ENCODE data around the gene ATP8A1.

Gene ATP8A1

DNA sequence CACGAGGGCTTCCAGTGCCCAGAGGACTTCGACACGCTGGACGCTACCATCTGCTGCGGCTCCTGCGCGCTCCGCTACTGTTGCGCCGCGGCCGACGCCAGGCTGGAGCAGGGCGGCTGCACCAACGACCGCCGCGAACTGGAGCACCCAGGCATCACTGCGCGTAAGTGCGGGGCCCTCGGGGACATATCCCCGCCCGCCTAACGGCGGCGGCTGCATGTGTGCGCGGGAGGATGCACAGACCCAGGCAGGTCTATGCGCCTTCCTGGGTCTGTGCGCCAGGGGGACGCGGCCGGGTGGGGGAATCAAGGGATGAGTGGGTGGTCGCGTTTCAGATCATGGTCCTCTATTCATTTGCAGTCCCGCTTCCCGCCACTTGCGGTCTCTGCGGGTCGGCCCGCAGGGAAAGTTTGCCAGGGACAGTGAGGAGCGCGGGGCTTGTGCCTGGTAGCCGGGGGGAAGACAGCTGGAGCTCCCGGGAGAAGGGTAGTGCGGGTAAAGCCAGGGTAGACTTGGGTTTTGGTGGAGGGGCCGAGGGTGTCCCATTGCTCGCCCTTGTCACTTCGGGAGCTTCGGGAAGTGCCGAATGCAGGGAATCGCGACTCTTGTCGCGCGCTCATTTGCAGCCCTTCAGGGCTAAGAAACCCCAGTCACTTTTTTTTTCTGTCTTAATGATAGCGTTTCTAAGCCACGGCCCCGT lies 258.6 kb downstream of the ATP8A1 start:
- TF ChIP-seq, protein P1, sequence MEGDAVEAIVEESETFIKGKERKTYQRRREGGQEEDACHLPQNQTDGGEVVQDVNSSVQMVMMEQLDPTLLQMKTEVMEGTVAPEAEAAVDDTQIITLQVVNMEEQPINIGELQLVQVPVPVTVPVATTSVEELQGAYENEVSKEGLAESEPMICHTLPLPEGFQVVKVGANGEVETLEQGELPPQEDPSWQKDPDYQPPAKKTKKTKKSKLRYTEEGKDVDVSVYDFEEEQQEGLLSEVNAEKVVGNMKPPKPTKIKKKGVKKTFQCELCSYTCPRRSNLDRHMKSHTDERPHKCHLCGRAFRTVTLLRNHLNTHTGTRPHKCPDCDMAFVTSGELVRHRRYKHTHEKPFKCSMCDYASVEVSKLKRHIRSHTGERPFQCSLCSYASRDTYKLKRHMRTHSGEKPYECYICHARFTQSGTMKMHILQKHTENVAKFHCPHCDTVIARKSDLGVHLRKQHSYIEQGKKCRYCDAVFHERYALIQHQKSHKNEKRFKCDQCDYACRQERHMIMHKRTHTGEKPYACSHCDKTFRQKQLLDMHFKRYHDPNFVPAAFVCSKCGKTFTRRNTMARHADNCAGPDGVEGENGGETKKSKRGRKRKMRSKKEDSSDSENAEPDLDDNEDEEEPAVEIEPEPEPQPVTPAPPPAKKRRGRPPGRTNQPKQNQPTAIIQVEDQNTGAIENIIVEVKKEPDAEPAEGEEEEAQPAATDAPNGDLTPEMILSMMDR (IDR thresholded peaks at IDR 0.05; ENCODE audit: extremely low read depth, missing control alignments) = no peak
- peak; percentile 32 for DNase-seq (ENCODE audit: low spot score)

DNA sequence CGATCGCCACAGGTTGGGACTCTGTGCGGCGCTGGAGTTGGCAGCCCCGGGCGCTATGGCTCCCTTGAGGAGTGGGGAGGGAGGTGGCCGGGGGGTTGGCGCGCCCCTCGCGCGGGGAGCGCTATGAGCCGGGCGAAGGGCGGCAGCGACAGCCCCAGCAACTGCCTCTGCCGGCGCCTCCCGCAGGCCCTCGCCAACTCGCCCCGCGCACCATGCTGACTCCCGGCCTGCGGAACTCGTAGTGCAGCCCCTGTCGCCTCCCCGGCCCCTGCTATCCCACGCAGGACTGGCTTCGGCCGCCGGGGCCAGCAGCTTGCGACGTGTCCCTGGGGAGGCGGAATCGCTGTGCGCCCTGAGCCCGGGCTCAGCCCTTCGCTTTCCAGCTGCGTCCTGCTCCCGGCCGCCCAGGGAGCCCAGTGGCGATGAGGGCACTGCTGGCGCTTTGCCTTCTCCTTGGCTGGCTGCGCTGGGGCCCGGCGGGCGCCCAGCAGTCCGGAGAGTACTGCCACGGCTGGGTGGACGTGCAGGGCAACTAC lies 259.2 kb downstream of the ATP8A1 start:
- peak; percentile 51 for DNase-seq (ENCODE audit: low spot score)
- TF ChIP-seq, protein P1 (IDR thresholded peaks at IDR 0.05; ENCODE audit: extremely low read depth, missing control alignments) = no peak

DNA sequence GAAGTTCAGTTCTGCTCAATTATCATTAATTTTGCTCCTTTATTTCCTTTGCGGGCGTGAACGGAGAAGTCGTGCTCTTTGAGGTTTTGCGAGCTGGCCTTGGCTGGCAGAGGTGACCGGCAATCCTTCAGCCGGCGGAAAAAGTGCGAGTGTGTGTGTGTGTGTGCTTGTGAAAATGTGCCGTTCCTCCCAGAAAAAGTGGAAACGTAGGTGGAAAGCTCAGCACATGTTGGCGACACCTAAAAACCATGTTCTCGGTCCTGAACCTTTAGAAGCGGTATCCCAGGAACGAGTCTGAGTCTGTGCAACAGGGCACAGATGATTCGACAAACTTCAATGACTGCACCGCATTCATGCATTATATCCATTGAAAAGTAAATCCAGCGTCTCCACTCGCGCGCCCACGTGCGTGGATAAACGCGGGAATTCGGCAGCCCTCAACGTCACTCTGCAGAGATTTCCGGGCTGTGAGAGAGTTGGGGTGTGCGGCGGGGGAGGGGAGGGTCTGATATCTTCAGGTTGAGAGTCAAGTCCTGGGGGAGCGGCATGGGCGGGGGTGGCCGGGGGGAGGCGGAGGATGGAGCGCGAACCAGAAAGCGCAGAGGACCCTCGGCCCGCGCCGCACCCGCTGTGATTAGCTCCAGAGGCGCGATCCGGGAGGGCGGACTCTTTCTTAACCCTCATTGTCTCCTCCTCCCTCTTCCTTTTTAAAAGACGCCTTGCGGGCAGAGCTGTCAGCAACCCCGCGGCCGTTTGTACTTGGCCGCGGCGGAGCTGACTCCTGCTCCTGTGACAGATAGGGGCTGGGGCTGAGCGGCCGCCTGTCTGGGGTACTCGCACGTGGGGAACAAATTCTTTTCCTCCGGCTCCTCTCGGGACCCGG lies 259.9 kb downstream of the ATP8A1 start, which contains the start of gene SHISA3:
SHISA3 (plus strand) TSS at position 737 of the 883 bp plus-strand sequence. CDS start 569 bp downstream, outside the sequence.
- DNase-seq (ENCODE audit: low spot score) = no peak

DNA sequence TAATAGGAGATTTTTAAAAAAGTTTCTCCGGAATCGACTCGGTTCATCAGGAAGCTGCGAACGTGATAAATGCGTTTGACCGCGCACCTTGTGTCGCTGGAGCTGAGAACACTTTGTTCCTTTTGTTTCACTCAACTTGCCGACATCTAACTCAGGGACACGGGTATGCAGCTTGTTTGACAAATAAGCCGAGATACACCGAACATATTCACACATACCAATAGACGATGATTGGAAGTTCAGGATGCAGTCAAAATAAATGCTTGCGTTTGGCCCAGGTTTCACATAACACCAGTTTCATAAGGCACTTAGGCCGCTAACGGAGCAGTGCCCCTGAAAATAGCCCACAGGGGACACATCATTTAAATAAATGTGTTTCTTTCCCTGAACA lies 260.5 kb downstream of the ATP8A1 start:
- TF ChIP-seq, protein P1 (IDR thresholded peaks at IDR 0.05; ENCODE audit: extremely low read depth, missing control alignments) = no peak
- DNase-seq (ENCODE audit: low spot score) = no peak

More for the DNA sequence above, 259.9 kb downstream of the ATP8A1 start, which contains the start of gene SHISA3:
- TF ChIP-seq, protein P1 (IDR thresholded peaks at IDR 0.05; ENCODE audit: extremely low read depth, missing control alignments) = no peak

DNA sequence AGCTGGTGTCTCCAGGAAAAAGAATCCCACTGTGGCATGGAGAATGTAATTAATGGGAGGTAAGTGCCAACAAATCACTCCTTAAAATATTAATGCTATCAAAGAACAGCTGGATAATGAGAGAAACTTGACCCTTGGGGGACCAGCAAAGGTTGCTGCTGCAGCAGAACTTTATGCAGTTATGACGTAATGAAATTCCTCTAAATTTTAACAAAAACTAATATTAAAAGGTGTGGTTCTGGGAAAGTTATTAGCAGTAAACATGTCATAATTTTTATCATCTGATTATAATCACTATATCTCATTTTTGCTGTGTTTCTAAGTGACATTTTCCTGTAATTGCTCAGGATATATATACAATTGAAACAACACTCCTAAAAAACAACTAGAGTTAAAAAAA lies 261.3 kb downstream of the ATP8A1 start:
- TF ChIP-seq, protein P1 (IDR thresholded peaks at IDR 0.05; ENCODE audit: extremely low read depth, missing control alignments) = no peak

DNA sequence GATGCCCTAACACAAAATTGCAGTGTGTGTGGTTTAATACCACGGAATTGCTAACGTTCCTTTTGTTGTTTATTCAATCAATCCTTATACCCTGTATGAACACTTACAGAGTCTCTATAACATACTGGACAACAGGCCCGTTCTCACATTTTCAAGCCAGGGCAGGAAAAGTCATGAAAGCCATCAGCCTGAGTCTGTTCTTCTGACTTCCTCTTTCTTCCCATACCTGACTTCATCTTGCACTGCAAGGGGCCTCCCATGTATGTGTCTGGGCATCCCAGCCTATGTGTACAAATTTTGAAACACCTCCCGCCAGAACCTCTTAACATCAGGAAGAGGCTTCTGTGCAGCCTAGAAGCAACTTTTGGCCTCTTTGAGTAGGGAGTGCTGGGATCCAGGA lies 264.5 kb downstream of the ATP8A1 start:
- no peak for DNase-seq (ENCODE audit: low spot score)
- TF ChIP-seq, protein P1 (IDR thresholded peaks at IDR 0.05; ENCODE audit: extremely low read depth, missing control alignments) = no peak

More for the DNA sequence above, 261.3 kb downstream of the ATP8A1 start:
- no peak for DNase-seq (ENCODE audit: low spot score)

DNA sequence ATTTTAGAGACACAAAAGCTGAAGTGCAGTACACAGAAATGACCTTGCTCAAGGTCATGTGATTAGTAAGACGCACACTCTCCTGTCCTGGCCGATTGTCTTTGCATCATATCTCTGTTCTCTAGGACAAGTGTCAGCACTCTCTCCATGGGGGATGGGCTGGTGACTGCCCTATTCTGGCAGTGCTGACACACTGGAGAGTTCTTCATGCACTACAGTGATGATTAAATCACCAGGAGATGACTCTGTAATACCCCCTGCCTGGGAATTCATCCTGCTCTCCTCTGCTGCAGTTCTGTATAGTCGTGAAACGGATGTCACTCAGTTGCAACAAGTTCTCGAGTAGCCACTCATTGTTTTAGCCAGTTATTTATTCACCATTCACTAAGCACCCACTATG lies 264.9 kb downstream of the ATP8A1 start:
- DNase-seq (ENCODE audit: low spot score) = no peak
- TF ChIP-seq, protein P1 (IDR thresholded peaks at IDR 0.05; ENCODE audit: extremely low read depth, missing control alignments) = no peak
